HG03565 (cell line): Measurements from ENCODE around the gene RD3L.
"Not testable (repeated sequence)": the region's sequence is repeated elsewhere in the genome, so short reads cannot be mapped to it uniquely, and the experiment has no call there.

ENCODE experiments used
- ATAC-seq: cut with Tn5 transposase; IDR thresholded peaks from one replicate; pipeline ENCODE4 v1.9.1; 2021; ENCODE audit warnings: mild to moderate bottlenecking, moderate library complexity; ENCODE audit not compliant: unreplicated experiment

RD3L gene

DNA sequence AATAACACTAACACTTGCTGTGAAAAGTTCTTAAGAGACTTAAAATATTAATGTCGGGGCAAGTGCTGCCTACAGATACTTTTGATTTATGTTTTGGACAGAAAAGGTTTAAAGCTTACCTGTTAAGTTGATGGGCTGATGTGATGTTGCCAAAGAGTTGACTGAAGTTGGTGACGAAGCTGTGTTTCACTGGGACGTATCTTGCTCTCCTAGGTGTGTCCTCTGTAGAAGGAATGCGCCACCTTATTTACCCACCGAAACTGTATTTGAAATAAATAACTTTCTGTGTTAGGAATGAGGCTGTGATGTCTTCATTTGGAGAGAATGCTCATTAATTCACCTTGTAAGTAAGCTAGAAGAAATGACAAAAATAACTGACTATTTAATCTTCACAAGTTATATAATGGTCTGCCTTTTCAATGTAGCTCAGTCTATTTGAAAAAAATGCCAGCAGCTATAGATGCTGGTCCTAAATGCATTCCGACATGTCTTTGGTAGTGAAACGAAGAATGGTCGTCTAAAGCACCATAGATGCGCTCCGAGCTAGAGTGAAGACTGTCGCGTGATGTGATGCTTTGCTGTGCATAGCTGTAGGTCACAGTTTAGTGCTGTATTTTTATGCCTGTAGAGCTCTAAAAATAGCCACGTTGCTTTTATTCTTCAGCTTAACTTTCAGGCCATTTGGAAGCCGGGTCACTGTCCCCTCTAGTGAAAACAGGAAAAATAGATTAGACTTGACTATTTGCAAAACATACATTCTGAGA, at the start of gene RD3L:
TSS of gene RD3L (minus strand) at position 557 of the 764 bp plus-strand sequence. CDS start 834 bp downstream, outside the sequence.
- ATAC-seq: no peak

DNA sequence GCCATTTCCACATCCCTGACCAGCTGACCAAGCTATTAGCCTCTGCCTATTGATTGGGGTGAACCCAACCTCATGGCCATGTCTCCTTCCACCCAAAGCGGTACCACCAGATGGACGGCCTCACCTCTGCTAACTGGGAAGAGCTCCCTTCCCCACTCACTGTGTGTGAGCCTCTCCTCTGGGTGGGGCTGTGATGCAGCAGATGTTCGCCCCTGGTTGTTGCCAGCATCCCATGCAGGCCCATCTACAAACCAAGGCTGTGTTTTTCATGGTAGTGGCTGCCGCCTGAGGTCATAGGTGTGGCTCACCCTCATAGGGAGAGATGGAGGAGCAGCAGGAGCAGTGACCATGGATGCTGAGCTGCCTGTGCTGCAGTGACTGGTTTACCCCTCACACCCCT, 47.6 kb upstream of the RD3L start:
- no peak for ATAC-seq

DNA sequence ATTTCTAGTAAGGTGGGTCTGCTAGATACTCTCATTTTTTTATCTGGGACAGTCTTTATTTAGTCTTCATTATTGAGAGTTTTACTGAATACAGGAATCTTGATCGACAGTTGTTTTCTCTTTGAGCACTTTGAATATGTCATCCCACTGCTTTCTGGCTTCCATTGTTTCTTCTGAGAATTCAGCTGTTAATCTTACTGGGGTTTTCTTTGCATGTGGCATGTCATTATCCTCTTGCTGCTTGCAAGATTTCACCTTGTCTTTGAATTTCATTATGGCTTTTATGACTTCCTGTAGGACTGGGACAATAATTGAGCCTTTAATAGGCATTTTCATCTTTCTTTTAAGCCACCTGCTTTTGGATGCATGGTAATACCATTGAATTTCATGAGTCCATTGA, 46.7 kb upstream of the RD3L start:
- no peak for ATAC-seq

DNA sequence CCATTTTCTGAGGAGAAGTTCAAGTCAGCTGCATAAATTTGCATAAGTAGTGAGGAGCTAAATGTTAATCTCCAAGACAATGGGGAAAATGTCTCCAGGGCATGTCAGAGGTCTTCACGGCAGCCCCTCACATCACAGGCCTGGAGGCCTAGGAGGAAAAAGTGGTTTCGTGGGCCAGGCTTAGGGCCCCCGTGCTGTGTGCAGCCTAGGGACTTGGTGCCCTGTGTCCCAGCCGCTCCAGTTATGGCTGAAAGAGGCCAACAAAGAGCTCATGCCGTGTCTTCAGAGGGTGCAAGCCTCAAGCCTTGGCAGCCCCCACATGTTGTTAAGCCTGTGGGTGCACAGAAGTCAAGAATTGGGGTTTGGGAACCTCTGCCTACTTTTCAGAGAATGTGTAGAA, 41.9 kb upstream of the RD3L start:
- ATAC-seq: no peak

DNA sequence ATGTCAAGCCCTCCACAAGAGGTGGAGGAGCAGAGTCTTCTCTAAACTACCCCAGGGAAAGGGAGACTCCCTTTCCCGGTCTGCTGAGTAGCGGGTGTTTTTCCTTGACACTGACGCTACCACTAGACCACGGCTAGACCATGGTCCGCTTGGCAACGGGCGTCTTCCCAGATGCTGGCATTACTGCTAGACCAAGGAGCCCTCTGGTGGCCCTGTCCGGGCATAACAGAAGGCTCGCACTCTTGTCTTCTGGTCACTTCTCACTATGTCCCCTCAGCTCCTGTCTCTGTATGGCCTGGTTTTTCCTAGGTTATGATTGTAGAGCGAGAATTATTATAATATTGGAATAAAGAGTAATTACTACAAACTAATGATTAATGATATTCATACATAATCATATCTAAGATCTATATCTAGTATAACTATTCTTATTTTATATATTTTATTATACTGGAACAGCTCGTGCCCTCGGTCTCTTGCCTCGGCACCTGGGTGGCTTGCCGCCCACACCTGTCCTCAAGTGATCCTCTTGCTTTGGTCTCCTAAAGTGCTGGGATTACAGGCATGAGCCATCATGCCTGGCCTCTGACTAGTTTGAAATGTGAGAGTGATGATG, 38.4 kb upstream of the RD3L start:
- ATAC-seq: not testable (repeated sequence)

DNA sequence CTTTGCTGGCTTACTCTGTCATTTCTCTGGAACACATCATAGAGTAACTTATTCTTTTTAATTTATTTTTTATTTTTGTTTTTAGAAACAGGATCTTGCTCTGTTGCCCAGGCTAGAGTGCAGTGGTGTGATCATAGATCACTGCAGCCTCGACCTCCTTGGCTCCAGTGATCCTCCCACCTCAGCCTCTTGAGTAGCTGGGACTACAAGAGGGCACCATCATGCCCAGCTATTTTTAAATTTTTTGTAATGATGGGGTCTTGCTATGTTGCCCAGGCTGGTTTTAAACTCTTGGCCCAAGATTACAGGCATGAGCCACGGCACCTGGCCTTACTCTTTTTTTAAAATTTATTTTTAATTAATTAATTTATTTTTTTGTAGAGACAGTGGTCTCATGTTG, 32.2 kb upstream of the RD3L start:
- no peak for ATAC-seq

DNA sequence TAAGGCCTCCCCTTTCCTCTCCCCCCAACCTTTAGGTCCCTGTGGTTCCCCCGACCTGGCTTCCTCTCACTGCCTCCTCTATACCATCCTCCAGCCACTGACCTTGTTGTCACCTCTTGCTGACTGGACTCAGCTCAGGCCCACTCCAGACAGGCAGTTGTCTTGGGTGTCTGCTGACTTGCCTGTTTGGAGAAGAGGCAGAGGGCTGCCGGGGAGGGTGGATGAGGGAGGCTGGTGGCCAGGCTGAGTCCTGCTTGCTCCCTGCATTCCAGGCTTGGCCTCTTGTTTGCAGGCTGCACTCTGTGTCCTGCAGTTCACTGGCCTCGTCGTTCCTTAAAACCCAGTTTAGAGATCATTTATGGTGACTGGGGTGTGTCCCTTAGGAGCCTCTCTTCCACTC, 31.0 kb upstream of the RD3L start:
- ATAC-seq: no peak

DNA sequence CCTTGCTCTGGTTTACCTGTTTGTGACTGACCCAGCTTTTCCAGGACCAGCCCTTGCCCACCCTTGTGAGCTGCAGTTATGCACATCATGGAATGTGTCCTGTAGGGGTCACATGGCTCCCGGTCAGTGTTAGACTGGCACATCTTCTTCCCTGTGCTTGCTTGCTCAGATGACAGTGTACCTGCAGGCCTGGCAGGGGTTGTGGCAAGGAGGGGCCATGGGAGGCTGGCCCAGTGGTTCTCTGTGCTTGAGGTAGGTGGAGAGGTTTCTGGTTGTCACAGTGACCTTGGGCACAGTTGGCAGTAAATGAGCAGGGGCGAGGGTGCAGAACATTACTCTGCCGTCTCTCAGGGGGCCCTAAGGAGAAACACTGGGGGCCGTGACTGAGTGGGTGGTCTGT, 27.6 kb upstream of the RD3L start:
- no peak for ATAC-seq

DNA sequence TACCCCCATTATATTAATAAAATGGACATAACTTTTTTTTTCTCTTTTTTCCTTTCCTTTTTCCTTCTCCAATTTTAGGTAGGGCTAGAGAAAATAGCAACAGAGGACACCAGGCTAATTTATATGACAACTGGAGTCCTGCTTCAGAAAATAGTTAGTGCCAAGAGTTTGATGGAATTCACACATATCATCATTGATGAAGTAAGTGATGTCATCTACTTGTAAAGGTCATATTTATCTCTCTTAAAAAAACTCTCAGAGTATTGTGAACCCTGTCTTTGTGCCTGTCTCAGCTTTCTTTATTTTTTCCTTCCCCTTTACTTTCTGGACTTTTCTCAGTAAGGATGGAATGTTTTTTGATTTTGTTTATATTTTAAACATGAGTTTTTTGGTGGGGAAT, 24.3 kb upstream of the RD3L start:
- ATAC-seq: no peak

DNA sequence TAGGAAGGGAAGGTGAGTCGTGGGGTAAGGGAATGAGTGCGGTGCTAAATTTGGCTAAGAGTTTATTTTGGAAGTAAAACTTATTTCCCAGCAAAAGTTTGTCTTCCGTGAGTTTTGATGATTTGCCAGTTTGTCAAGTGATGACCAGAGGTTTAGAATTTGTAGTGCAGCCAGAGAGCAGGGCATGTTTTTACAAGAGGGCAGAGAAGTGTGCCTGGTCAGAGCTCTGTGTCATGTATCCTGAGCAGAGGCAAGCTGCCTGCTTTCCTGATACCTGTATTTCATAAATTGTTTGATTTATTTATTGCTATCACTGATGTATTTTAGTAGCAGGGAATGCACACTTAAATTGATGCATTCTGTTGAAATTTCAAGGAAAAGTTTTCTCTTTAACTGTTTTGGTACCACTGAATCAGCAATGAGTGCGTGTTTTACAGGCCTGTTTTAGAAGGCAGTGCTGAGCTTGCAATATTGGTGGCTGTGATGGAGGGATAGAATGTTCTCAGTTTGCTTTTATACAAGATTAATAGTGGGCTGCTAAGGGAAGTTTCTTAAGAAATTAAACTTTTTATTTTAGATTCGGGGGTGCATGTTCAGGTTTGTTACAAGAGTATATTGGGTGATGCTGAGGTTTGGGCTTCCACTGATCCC, 19.7 kb upstream of the RD3L start:
- ATAC-seq: no peak

DNA sequence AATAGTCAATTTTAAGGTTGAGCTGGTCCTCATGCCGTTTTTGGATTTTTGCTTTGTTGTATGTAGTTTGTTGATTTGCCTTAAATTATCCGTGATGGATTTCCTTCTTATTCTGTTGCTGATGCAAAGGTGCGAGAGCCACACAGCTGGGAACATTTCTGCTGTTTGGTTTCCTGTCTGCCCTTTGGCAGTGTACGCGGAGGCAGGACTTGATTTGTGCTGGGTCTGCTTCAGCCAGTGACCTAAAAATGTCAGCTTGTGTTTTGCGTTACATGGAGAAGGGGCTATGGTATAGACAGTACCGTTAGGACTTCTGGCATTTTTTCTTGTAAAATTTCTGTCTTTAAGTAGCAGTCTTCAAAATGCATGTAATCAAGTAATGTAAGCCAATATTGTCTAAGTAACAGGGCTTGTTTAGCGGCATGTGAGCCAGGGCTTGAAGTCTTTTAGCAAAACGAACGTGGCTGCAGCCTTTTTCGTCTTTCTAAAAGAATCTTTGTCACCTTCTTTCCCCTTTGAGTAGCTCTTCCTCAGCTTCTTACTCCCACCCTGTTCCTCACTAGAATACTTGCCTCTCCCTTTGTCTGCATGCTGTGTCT, 18.2 kb upstream of the RD3L start:
- ATAC-seq: no peak

DNA sequence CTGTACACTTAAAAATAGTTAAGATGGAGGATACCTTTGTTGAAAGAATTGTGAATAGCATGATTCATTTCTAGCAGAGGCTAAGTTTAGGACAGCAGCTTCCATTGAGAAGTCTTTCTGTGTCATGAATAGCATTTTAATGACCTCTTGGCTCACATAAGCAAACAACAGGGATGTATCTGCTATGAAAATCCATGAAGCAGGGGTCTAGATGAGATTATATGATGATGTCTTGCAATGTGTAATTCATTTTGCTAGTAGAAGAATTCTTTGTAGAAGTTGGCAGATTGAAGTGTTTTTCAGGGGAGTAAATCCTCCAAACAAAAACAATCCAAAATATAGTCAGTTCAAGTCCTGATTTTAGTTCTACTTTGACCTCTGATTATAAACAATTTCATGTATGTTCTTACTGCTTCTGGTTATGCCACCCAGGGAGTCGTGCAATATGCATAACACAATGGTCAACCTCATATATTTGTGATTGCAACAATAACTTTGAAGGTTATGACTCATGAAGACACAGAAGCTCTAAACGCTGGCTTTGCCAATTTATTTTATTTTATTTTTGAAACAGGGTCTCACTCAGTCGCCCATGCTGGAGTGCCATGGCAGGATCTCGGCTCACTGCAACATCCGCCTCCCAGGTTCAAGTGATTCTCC, 6.9 kb upstream of the RD3L start:
- ATAC-seq: no peak

DNA sequence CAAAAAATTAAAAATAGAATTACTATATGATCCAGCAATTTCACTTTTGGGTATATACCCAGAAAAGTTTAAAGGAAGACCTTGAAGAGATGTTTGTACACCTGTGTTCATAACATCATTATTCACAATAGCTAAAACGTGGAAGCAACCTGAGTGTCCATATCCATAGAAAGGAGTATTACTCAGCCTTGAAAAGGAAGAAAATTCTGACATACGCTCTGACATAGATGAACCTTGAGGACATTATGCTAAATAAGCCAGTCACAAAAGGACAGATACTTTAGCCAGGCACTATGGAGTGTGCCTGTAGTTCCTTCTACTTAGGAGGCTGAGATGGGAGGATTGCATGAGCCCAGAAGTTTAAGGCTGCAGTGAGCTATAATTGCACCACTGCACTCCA, 6.1 kb upstream of the RD3L start:
- ATAC-seq: no peak

DNA sequence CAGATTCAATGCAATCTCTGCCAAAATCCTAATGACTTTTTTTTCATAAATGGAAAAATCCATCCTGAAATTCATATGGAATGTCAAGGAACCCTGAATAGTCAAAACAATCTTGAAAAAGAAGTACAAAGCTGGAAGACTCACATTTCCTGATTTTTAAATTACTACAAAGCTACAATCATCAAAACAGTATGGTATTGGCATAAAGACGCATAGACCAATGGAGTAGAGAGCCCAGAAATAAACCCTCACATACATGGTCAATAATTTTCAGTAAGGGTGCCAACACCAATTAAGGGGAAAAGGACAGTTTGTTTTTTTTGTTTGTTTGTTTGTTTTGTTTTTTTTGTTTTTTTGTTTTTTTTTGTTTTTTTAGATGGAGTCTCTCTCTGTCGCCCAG, 4.6 kb upstream of the RD3L start:
- ATAC-seq: no peak

DNA sequence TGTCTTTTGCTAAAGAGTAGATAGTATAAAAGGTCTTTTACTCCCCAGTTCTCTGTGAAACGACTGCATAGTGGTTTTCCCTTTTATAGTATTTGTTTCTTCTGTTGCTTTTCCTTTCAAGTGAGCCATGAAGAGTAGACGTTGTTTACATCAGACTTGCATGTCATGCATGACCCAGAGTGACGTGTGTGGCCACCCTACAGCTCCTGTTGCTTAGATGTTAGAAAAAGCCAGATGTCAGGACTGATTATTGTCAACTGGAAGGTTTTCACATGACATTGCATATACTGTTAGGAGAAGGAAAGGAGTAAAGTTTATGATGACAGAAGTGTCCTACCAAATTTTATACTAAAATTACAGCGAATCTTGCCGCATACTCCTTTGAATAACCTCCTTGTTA, 1.3 kb upstream of the RD3L start:
- ATAC-seq: no peak

DNA sequence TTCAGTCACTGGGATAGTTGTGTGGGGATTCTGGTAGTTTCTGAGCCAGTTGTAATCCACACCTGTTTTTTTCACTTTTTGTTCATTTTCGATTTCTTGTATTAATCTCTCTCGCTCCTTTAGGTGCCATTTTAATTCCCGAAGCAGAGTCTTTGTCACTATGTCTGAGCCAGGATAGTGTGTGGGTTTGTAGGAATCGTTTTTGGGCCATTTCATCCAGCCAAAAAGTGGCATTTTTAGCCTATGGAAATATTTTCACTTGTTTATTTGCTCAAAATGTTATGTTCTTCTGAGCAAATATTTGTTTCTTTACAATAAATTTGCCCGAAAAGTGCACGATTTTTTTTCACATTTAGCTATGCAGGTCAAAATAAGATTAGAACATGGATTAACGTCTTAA, 867 bp downstream of the RD3L start:
- ATAC-seq: no peak

DNA sequence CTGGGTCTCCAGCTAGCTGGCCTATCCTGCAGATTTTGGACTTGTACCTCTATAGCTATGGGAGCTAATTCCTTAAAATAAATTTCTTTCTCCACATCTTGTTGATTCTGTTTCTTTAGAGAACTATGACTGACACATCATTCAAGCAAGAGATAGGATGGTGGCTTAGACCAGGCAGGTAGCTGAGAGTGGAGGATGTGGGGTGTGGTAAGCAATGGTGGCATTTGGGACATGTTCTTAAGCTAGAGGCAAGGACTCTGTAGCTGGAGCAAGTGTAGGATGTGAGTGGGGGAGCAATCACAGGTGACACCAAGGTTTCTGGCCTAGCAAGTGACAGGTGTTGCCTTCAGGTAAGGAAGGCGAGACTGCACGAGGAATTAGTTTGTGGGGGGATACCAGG, 7.2 kb downstream of the RD3L start:
- no peak for ATAC-seq

DNA sequence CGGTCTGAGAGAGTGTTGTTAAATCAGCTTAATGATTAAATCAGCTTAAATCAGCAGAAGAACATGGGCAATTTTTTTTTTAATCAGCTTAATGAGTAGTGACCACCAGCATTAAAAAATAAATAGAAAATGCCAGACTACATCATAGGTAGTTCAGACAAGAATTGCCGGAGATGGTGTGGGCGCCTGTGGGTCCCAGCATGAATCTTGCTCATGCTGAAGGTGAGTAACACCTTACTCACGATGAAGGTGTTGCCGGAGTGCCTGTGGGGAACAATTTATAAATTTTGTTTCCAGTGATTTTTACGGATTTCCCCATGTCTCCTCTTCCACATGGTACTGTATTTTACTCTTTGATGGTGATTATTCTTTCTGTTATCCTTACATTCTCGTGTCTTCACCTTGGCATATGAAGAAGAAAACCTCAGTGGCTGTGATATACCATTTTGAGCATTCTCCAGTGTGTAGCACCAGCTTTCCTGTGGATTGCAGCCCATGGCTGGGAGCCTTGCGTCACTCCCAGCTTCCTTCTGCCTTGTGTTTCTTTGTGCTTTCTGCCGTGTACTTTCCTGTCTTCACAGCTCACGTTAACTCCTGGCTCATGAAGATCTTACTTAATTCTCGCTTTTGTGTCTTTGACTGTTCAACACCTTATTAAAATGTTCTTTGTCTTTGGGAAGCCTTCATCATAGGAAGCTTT, 9.4 kb downstream of the RD3L start:
- no peak for ATAC-seq

DNA sequence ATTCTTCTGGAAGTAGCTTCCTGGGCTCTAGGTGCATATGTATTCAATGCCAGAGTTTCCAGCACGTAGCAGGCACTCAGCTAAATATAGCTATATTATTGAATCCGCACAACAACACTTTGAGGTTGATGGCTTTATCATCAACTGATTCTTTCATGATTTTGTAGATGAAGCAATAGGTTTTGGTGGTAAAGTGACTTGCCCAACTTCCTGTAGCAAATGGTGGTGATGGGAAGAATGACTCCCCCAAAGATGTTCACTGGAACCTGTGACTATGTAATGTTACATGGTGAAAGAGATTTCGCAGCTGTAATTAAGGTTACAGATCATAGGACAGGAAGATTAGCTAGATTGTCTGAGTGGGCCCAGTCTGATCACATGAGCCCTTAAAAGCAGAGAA, 10.9 kb downstream of the RD3L start:
- ATAC-seq: no peak

DNA sequence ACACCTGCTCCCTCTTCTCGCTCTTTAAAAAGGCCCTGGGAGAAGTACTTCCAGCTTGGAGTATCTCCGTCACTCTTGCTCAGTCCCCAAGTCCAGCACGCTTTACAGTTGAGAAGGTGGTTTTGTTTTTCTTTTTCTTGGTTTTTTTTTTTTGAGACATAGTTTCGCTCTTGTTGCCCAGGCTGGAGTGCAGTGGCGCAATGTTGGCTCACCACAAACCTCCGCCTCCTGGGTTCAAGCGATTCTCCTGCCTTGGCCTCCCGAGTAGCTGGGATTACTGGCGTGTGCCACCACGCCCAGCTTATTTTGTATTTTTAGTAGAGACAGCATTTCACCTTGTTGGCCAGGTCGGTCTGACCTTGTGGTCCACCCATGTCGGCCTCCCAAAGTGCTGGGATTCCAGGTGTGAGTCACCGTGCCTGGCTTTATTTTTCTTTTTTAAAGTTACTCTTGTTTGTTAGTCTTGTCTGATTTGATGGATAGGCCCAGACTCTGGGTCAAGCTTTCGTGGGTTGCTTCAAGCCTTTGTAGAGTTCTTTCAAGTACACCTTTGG, 12.2 kb downstream of the RD3L start:
- ATAC-seq: no peak
